ENCODE measurements around the gene RPTOR. TPM values are rescaled to one million over a fixed set of nuclear protein-coding genes. Genes with fewer than 3 reads are reported as not detected.

Gene RPTOR
- total and polyA plus RNA-seq, 10 of the 15 experiments (the other 5 are each of a cell fraction or from before 2014, with no cell fraction given): 0.18 to 32.1 (median 7.8) TPM

DNA sequence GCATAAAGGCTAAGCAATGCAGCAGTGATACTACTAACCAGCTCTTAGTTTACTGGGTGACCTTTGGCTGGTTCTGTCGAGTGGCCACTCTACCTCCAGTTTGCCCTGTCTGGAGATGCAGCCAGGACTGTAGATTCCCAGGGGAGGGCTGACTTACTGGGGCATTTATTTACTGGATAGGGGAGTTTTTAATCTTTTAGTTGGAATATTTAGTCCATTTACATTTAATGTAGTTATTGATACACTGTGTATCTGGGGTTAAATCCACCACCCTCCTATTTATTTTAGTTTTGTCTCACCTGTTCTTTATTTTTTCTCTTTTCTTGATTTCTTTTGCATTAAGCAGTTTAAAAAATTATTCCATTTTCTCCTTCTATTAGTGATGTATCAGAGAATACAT lies 112.9 kb downstream of the RPTOR start:
- CTCF ChIA-PET: interaction anchor here (0.9 kb wide), 1 partner anchor 8 kb away, joined by 4 read pairs; no protein-coding TSS in a partner anchor
- in situ Hi-C loops (cut with MboI) (no loop called here), intact Hi-C loops (cut with micrococcal nuclease; ENCODE audit: unreplicated experiment) (no loop called here)
- POLR2A ChIA-PET: no interaction called here
- SMC1A ChIA-PET (ENCODE audit: uncharacterized antibody, unreplicated experiment): no interaction called here
- Histone ChIP-seq H4K20me1 (ENCODE audit: control insufficient read depth, insufficient read depth) (no peaks in the 10 kb centered on the region), H3K79me2 (ENCODE audit: control insufficient read depth, insufficient read depth, low read length) (peaks cover 2% of the 10 kb centered on the region), H3K27me3 (replicated peaks in 1 of 2; ENCODE audit: control insufficient read depth in 2 of 2, insufficient read depth in 2 of 2, low read length in 1 of 2) (no peaks in the 10 kb centered on the region), H3K9me3 (replicated peaks; ENCODE audit: control insufficient read depth, insufficient read depth, low read length) (peaks cover 5% of the 10 kb centered on the region; the same call in 2 of the 3 replicates), H3K4me2 (ENCODE audit: control insufficient read depth, insufficient read depth) (no peak overlapping the region), H3K4me3 (no peak overlapping the region), H3K4me1 (ENCODE audit: control insufficient read depth, insufficient read depth, low read length) (no peaks in the 10 kb centered on the region), H3K36me3 (ENCODE audit: control insufficient read depth in 2 of 2, insufficient read depth in 2 of 2, low read length in 1 of 2) (no peaks in the 10 kb centered on the region), H3K27ac (ENCODE audit: control insufficient read depth, insufficient read depth) (no peak overlapping the region), H3K9ac (ENCODE audit: control insufficient read depth, insufficient read depth, low read length) (no peak overlapping the region), H2AFZ (ENCODE audit: control insufficient read depth, low read depth, low read length) (no peak overlapping the region)
- DNase-seq (ENCODE audit: low read depth, low spot score) (no peak), ATAC-seq (no peak), FAIRE-seq (no peak)
- RAD21 ChIA-PET (ENCODE audit: unreplicated experiment): no interaction called here
- BruUV-seq (replicated peaks): no TSS peak
- WGBS (ENCODE audit: insufficient coverage, insufficient replicate concordance, low lambda C conversion rate, missing lambda C conversion rate): 100% methylated on average over 1 of the region's 1 CpG
- TF ChIP-seq RCOR1 (conservative IDR thresholded peaks at IDR 0.05; ENCODE audit: low read depth, low read length) (no peak), HDGF (IDR thresholded peaks at IDR 0.05) (no peak)
- TF ChIP-seq, protein P1, sequence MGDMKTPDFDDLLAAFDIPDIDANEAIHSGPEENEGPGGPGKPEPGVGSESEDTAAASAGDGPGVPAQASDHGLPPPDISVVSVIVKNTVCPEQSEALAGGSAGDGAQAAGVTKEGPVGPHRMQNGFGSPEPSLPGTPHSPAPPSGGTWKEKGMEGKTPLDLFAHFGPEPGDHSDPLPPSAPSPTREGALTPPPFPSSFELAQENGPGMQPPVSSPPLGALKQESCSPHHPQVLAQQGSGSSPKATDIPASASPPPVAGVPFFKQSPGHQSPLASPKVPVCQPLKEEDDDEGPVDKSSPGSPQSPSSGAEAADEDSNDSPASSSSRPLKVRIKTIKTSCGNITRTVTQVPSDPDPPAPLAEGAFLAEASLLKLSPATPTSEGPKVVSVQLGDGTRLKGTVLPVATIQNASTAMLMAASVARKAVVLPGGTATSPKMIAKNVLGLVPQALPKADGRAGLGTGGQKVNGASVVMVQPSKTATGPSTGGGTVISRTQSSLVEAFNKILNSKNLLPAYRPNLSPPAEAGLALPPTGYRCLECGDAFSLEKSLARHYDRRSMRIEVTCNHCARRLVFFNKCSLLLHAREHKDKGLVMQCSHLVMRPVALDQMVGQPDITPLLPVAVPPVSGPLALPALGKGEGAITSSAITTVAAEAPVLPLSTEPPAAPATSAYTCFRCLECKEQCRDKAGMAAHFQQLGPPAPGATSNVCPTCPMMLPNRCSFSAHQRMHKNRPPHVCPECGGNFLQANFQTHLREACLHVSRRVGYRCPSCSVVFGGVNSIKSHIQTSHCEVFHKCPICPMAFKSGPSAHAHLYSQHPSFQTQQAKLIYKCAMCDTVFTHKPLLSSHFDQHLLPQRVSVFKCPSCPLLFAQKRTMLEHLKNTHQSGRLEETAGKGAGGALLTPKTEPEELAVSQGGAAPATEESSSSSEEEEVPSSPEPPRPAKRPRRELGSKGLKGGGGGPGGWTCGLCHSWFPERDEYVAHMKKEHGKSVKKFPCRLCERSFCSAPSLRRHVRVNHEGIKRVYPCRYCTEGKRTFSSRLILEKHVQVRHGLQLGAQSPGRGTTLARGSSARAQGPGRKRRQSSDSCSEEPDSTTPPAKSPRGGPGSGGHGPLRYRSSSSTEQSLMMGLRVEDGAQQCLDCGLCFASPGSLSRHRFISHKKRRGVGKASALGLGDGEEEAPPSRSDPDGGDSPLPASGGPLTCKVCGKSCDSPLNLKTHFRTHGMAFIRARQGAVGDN (IDR thresholded peaks at IDR 0.05): no peak

DNA sequence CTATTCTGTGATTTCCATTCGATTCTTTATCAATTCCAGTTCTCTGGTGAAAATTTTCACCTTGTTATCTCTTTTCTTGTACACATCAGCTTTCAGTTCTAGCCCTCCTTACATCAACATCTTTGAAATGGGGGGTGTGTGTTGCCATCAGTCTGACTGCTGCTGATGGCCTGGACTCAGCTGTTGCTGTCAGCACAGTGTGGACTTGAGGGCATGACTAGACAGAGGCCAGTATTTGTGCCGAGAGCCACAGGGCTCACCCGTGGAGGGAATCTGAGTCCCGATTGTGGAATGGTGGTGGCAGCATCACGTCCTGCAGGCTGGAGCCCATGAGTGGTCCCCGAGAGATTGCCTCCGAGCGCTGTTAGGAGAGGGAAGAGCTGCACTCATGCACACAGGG lies 114.2 kb downstream of the RPTOR start:
- Histone ChIP-seq H3K9ac (ENCODE audit: control insufficient read depth, insufficient read depth, low read length) (no peak overlapping the region), H3K9me3 (replicated peaks; ENCODE audit: control insufficient read depth, insufficient read depth, low read length) (peaks cover 5% of the 10 kb centered on the region; the same call in 2 of the 3 replicates), H2AFZ (ENCODE audit: control insufficient read depth, low read depth, low read length) (no peak overlapping the region), H3K27me3 (replicated peaks in 1 of 2; ENCODE audit: control insufficient read depth in 2 of 2, insufficient read depth in 2 of 2, low read length in 1 of 2) (no peaks in the 10 kb centered on the region), H3K4me3 (no peak overlapping the region), H3K27ac (ENCODE audit: control insufficient read depth, insufficient read depth) (no peak overlapping the region), H3K4me2 (ENCODE audit: control insufficient read depth, insufficient read depth) (no peak overlapping the region), H4K20me1 (ENCODE audit: control insufficient read depth, insufficient read depth) (no peaks in the 10 kb centered on the region), H3K36me3 (ENCODE audit: control insufficient read depth in 2 of 2, insufficient read depth in 2 of 2, low read length in 1 of 2) (no peaks in the 10 kb centered on the region), H3K79me2 (ENCODE audit: control insufficient read depth, insufficient read depth, low read length) (peaks cover 2% of the 10 kb centered on the region), H3K4me1 (ENCODE audit: control insufficient read depth, insufficient read depth, low read length) (no peaks in the 10 kb centered on the region)
- ChIA-PET SMC1A (ENCODE audit: uncharacterized antibody, unreplicated experiment) (no interaction called here), CTCF (no interaction called here), RAD21 (ENCODE audit: unreplicated experiment) (no interaction called here), POLR2A (no interaction called here)
- no peak for DNase-seq (ENCODE audit: low read depth, low spot score)
- in situ Hi-C loops (cut with MboI): no loop called here
- intact Hi-C loops (cut with micrococcal nuclease; ENCODE audit: unreplicated experiment): no loop called here
- 82% methylated on average over 8 of the region's 8 CpGs for WGBS (ENCODE audit: insufficient coverage, insufficient replicate concordance, low lambda C conversion rate, missing lambda C conversion rate)
- no TSS peak for BruUV-seq (replicated peaks)
- no peak for FAIRE-seq
- ATAC-seq: no peak
- TF ChIP-seq, protein P2, sequence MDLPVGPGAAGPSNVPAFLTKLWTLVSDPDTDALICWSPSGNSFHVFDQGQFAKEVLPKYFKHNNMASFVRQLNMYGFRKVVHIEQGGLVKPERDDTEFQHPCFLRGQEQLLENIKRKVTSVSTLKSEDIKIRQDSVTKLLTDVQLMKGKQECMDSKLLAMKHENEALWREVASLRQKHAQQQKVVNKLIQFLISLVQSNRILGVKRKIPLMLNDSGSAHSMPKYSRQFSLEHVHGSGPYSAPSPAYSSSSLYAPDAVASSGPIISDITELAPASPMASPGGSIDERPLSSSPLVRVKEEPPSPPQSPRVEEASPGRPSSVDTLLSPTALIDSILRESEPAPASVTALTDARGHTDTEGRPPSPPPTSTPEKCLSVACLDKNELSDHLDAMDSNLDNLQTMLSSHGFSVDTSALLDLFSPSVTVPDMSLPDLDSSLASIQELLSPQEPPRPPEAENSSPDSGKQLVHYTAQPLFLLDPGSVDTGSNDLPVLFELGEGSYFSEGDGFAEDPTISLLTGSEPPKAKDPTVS (IDR thresholded peaks at IDR 0.05; ENCODE audit: low read depth, low read length): no peak
- TF ChIP-seq ATF7 (IDR thresholded peaks at IDR 0.05; ENCODE audit: low read depth) (no peak), EP300 (IDR thresholded peaks at IDR 0.05; ENCODE audit: borderline replicate concordance in 1 of 2, control insufficient read depth in 1 of 2, low read depth in 2 of 2, low read length in 2 of 2) (no peak), MXI1 (IDR thresholded peaks at IDR 0.05; ENCODE audit: low read depth, low read length) (no peak), ZNF274 (IDR thresholded peaks at IDR 0.05; ENCODE audit: insufficient read depth, insufficient read length) (no peak)
- TF ChIP-seq, protein P3, sequence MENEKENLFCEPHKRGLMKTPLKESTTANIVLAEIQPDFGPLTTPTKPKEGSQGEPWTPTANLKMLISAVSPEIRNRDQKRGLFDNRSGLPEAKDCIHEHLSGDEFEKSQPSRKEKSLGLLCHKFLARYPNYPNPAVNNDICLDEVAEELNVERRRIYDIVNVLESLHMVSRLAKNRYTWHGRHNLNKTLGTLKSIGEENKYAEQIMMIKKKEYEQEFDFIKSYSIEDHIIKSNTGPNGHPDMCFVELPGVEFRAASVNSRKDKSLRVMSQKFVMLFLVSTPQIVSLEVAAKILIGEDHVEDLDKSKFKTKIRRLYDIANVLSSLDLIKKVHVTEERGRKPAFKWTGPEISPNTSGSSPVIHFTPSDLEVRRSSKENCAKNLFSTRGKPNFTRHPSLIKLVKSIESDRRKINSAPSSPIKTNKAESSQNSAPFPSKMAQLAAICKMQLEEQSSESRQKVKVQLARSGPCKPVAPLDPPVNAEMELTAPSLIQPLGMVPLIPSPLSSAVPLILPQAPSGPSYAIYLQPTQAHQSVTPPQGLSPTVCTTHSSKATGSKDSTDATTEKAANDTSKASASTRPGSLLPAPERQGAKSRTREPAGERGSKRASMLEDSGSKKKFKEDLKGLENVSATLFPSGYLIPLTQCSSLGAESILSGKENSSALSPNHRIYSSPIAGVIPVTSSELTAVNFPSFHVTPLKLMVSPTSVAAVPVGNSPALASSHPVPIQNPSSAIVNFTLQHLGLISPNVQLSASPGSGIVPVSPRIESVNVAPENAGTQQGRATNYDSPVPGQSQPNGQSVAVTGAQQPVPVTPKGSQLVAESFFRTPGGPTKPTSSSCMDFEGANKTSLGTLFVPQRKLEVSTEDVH (IDR thresholded peaks at IDR 0.05; ENCODE audit: low read depth, partially characterized antibody): no peak
